SIG-M5 treated with dmso at 0.1 percent for 504 hours (cell line): ENCODE data around the gene PLLP.
"Not testable (repeated sequence)": the region's sequence is repeated elsewhere in the genome, so short reads cannot be mapped to it uniquely, and the experiment has no call there.

ENCODE experiments used
- DNase-seq: peaks from one replicate; lab custom pipeline; 2025; ENCODE audit not compliant: unreplicated experiment; lab: John Stamatoyannopoulos, UW

The PLLP gene

DNA sequence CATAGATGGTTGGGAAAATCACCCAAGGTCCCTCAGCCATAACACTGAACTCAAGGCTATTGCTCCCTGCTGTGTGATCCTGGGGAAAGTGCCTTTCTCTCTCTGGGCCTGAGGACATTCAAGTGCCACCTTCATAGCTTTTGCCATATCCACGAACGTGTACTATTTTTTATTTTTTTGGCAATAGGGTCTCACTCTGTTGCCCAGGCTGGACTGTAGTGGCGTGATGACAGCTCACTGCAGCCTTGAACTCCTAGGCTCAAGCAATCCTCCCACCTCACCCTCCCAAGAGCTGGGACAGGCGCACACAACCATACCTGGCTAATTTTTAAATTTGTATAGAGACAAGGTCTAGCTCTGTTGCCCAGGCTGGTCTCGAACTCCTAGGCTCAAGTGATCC is 10.6 kb downstream of the PLLP start:
- no peak for DNase-seq

DNA sequence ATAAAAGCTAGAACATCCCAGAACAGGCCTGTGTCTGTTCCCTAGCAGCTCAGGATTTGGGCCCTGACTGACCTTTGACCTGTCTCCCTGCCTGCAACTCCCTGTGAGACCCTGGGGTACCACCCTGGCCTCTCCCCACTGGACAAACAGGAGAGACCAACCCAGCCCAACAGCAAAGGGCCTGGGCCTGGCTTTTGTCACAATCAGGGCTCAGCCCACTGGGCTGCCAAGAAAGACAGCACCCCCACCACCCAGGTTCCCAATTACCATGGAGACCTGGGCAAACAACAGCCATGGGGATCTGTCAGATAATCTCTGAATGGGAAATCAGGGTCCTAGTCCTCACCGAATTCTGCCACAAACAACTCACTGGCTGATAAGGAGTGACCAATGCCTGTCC is 11.1 kb downstream of the PLLP start:
- no peak for DNase-seq

DNA sequence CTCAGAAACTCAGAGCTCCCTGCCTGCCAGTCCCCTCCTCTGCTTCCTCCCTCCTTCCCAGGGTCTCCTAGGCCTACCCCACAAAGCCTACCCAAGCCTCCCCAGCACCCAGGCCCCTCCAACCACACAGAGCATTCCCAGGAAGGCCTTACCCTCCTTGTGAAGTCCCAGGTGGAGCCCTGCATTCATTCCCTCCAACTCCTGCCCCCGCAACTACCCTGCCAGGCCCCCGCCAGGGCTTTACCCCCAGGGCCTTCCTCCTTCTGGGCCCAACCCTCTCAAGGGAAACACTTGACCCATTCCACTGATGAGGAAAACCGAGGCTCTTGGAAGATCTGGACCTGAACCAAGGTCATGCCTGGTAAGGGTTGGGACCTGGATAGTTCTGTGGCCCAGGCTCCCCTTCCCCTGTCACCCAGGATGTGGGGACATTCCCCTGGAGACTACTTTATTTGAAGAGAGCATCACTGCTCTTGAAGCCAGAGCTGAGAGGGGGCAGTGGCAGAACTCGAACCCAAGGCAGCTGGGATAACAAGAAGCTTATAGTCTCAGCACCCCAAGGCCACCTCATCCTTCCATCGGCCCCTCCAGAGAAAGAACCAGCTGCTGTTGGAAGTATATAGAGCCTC is 12.5 kb downstream of the PLLP start:
- no peak for DNase-seq

DNA sequence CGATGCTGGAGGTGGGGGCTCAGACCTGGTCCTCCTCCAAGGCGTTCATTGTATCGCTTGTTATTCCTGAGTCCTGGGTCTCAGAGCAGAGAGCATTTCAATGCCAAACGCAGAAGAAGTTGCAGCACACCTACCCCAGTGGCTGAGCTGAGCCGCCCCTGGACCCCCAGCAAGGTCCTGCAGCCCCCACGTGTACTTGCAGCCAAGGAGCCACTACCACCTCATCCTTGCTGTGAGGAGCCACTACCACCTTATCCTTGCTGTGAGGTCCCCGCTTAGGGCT is 13.5 kb downstream of the PLLP start:
- DNase-seq: no peak

DNA sequence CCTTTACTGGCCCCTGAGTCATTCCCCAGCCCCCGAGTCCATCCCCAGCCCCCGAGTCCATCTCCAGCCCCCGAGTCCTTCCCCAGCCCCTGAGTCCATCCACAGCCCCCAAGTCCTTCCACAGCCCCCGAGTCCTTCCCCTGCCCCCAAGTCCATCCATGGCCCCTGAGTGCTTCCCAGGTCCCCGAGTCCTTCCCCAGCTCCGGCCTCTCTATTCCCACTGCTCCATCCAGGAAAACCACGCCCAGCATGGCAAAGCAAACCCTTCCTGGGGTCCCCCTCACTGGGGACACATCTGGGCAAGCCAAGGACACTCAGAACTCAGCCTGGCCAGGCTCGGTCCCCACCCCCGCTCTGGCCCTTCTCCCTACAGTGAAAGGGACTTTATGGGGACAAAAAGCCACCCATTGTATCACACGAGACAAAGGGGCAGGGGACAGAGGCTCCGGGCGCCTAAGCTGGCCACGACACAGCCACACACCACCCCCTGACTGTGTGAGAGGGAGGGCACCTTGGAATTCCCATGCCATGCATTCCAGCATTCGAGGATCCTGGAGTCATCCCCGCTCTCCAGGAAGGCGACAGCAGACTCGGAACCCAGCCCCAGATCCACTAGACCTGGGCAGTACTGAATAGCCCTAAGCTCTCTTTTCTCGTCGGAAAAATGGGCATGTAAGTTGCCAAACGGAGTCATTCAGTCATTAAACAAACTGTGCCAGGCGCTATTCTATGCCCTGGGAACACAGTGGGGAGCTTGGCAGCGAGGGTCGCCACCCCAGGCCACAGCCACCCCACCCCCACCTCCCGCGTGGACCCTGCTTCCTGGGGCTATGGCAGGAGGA is 14.0 kb downstream of the PLLP start:
- no peak for DNase-seq

DNA sequence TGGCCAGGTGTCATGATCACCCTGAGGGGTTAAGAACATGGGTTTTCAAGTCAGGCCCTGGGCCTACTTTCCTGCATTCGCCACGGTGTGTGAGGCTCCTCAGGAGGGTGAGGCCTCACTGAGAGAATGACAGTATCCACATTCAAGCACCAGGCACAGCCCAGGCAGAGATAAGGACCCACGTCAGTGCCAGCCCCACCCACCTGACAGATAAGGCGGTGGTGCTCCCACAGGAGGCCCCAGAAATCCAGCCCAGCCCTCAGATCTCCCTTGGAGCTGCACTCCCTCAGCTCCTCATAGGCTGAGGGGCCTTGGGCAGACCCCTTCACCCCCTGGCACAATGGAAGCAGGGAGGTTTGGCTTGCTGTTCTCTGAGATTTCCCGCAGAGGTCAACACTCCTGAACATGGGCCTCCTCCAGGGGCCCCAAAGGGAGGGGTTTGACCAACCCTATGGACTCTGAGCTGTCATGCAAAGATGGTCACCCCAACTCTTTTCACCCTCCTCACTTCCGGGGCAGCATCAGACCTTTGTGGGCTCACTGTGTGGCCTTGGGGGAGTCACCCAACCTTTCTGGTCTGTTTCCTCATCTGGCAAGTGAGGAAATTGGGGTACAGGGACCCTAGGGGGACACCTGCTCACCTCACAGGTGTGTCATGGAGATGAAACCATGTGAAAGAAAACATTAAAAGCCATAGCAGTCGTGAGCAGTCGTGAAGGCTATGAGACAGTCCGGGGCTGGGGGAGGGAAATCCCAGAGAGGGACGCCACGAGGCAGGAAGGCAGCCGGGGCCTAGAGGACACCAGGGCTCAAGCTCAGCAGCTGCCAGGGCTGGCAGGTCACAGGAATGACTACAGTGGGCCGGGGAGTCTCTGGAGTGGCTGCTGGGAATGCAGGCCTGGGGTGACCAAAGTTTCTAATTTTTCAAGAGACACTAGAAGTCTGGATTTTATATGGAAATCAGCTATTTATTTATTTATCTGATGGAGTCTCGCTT is 15.4 kb downstream of the PLLP start:
- DNase-seq: no peak

DNA sequence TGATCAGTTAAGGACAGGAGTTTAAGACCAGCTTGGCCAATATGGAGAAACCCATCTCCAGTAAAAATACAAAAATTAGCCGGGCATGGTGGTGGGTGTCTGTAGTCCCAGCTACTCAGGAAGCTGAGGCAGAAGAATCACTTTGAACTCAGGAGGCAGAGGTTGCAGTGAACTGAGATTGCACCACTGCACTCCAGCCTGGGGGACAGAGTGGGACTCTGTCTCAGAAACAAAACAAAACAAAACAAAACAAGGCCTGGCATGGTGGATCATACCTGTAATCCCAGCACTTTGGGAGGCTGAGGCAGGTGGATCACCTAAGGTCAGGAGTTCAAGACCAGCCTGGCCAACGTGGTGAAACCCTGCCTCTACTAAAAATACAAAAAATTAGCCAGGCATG is 17.1 kb downstream of the PLLP start:
- not testable (repeated sequence) for DNase-seq

DNA sequence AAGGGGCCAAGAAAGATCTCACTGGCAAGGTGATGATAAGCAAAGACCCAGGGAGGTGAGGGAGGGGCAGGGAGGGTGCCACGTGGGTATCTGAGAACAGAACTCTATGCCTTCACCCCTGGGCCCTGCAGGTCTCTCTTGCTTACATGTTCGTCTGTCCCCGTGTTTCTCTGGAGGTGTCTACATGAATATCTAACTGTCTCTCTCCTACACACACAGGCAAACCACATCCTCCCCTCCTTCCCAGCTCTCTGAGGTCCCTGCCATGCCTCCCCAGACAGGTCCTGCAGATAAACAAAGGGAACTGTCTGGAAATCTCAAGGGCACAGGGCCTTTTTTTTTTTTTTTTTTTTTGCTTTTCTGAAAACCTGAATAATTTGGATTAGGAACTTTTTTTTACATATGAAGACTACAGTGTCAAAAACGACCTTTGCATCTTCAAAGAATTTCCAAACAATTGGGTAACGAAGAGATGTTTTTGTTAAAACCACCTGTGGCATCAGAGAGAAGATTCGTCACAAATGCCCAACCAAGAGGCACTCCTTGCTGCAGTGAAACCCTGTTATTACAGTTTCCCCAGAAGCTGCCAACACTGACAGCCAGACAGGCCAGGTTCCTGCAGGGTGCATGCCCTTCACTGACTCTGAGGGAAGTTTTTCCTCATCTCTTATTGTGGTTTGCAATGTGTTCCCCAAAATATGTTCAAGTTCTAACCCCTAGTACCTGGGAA is 17.8 kb downstream of the PLLP start:
- no peak for DNase-seq

DNA sequence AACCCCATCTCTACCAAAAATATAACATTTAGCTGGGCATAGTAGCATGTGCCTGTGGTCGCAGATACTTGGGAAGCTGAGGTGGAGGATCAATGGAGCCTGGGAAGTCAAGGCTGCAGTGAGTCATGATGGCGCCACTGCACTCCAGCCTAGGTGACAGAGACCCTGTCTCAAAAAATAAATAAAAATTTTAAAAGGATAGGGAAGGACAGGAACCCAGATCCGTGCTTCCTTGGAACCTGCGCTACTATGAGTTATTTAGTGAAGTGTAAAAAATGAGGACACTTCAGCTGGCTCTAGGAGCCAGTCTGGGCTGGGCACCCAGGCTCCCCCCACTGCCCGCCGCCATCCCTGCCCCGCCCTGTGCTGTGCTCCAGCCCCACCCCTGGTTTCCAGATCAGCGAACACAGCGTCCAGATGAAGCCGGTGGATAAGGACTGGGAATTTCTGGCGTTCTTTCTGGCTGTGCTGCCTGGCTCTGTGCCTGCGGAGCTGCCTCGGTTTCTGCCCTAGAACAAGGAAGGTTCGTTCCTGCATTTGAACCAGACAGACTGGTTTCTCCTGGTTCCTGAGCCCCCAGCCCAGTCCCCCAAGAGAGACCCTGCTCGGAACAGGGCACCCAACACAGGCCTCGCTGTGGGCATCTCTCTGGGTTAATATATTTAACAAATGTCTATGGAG is 18.5 kb downstream of the PLLP start:
- no peak for DNase-seq

DNA sequence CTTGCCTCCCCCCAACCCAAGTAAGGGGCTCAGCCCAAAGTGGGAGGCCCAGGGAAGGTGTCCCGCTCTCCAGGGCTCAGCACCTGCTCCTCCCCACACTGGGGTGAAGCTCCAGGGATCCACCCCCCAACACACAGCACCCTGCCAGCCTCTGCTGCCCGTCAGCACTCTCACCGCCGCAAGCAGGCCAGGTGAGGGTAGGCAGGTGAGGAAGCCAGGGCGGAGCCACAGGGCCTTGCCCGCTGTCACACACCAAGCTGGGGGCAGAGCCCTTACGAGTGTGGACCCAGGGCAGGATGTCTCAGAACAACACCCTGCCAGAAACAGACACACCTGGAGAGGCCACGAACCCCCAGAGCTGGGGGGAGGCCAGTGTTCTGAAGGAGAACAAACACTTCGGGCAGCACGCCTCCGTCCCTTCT is 19.5 kb downstream of the PLLP start:
- DNase-seq: no peak

DNA sequence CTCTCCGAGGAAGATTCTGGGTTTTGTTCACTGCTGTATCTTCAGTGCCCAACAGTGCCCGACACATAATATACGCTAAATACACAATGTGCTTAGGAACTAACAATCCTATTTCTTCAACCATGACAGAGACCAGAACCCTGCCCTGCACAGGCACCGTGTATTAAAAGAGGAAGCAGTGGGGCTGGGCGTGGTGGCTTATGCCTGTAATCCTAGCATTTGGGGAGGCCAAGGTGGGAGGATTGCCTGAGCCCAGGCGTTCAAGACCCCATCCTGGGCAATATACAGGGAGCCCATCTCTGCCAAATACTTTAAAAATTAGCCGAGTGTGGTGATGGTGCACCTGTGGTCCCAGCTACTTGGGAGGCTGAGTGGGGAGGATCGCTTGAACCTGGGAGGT is 20.1 kb downstream of the PLLP start:
- no peak for DNase-seq

DNA sequence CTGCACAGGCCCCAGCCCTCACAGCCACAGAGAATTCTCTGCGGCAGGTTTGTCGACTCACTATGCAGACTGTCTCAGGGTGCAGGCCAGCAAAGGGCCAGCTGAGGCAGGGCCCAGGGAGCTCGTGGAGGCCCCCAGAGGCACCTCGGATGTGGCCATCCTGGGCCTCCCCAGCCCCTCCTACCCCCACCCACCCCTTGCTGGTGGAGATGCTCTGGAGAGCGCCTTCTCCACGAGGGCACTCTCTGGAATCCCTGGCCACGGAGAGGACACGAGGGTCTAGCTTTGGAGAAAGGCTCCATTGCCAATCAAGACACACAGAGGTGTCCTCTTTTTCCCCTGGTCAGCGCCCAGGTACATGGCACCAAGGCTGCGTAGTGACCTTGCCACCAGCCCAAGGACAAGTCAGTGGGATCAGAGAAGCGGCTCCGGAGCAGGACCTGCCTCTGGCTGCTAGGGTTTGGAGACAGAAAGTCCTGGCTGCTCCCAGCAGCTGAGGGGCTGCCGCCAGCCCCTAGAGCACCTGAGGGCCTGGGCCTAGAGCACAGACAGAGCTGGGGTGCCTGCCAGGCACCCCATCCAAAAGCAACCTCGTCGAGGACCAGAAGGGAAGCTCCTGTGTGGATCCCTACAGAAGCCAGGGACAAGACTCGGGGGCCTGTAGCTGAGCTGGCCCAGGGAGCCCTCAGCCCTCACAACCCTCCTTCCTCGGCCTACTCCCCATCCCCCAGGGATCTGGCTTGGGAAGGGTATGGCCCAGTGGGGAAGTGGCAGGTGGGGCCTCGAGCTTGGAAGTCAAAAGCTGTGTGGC is 20.7 kb downstream of the PLLP start:
- no peak for DNase-seq

DNA sequence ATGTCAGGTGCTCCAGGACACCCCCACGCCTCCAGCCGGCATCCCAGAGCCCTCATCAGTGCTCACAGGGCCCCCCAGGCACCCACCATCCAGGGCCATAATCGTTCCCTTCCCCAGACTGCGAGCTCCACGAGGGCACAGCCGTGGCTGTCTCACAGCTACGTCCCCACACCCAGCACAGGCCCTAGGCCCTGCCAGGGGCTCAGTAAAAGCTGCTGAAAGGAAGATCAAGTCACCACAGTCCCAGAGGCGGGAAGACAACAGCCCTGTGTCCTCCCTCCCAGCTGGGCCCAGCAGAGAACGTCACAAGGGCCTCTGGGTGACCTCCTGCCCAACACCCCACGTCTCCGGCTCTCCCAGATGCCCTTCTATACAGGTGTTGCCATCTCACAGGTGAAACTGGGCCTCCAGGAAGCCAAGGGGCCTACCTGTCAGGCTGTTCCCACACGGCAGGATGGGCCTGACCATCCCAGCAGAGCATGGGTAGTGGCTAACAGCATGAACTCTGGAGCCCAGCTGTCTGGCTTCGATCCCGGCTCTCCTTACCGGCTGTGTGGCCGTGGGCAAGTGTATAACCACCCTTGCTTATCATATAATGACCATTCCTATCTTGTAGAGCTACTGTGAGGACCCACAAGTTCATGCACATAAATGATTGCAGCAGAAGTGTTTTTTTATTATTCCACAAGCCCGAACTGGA is 21.5 kb downstream of the PLLP start:
- DNase-seq: no peak

DNA sequence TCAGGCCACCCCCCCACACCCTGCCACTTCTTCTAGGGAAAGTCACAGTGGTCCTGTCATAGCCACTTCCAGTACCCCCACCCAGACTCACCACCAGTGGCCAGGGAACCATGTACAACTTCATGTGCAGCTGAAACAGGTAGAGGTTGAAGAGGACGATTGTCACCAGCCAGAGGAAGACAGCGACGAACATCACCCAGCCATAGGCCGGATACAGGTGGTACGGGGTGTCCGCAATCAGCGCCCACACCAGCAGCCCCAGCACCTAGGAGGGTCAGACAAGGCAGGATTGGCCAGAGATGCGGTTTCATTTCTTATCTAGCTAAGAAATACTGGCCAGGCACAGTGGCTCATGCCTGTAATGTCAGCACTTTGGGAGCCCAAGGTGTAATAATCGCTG is 22.7 kb downstream of the PLLP start:
- no peak for DNase-seq

DNA sequence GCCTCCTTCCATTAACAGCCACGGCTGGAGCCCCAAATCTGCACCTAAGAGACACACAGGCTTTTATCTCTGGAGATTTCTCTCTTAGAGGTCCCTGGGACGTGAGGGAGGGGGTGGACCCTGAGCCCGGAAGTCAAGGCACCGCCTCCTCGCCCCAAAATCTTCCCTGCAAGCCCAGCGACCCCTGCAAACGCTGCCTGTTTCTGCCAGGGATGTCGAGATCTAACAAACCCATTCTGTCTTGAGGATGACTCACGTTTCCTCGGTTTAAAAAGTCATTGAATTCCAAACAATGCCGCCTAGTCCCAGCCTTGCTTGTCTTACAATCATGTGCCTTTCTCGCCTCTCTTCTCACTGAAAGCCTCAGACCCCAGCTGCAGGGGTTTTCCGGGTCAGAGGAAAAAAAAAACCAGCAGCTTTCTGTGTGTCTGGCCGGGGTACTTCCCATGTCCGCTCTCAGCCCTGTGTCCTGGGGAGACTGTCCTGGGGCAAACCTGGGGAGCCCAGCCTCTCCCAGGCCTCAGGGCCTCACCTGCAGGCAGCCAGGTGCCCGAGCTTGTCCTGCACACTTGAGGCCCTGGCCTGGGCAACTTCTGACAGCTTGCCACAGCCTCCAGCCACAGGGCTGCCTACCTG is 24.1 kb downstream of the PLLP start:
- no peak for DNase-seq

DNA sequence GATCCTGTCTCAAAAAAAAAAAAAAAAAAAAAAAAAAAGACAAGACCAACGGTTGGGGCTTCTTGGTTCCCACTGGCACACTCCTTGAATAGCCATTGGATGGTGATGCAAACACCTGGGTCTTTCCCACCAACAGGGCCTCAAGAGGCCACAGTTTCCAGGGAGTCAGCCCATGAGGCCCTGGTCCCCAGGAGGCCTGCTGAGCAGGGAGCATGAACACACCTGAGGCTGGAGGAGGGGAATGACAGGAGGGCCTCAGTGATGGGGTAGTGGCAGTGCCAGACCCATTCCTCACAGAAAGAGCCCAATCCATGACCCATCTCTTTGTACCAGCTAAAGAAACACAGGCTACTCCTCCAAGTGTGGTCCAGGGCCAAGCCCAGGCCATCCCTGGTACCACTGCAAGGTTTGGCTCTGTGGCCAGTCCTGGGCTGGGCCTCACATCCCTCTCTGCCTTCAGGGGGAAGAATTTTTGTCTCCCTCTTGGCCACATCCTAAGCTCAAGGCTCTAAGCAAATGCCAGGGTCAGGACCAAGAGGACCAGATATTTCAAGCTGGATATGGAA is 25.5 kb downstream of the PLLP start:
- DNase-seq: no peak

DNA sequence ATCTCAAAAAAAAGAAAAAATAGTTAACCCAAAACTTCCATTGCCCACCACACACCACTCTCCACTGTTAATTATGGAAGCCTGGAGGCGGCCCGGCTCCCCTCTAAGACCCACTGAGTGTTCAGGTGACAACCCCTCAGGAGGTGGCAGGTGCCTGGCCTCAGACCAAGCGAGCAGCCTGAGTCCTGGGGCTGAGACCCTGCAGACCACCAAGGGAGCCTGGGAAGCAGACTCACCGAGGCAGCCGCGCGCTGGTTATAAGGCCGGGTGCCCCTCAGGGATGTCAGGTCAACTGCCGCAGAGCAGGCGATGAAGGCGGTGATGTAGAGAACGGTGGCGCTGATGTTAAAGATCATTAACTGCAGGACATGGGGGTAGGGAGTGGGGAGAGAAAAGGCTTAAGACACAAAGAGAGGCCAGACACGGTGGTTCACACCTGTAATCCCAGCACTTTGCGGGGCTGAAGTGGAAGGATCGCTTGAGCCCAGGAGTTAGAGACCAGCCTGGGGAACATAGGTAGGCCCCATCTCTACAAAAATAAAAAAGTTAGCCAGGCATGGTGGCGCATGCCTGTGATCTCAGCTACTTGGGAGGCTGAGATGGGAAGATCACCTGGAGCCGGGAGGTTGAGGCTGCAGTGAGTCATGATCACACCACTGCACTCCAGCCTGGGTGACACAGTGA is 26.1 kb downstream of the PLLP start:
- no peak for DNase-seq
